ENCODE data around the gene ASXL1.
A peak's percentile ranks its signal among the peaks of the same experiment; 100 is the strongest.
"Not testable (repeated sequence)": the region's sequence is repeated elsewhere in the genome, so short reads cannot be mapped to it uniquely, and the experiment has no call there.

The ASXL1 gene

GRCh38 chr20:32357869-32358631, at the start of gene ASXL1:
Gene ASXL1, plus strand, starts transcription at chr20:32358331. Its CDS starts 445 bp downstream, at chr20:32358776.
- DNase-seq (ENCODE audit: low read depth, low spot score) = peak; percentile 99

- no peak for DNase-seq (ENCODE audit: low read depth, low spot score)
Observed at GRCh38 chr20:32312718-32313424, 45.3 kb upstream of the ASXL1 start.

- DNase-seq (ENCODE audit: low read depth, low spot score) = peak; percentile 12
Observed at GRCh38 chr20:32314768-32315167, 43.4 kb upstream of the ASXL1 start.

- DNase-seq (ENCODE audit: low read depth, low spot score) = no peak
Observed at GRCh38 chr20:32315399-32315798, 42.7 kb upstream of the ASXL1 start.

- no peak for DNase-seq (ENCODE audit: low read depth, low spot score)
Observed at GRCh38 chr20:32315891-32316290, 42.2 kb upstream of the ASXL1 start.

GRCh38 chr20:32316667-32317066, 41.5 kb upstream of the ASXL1 start:
- DNase-seq (ENCODE audit: low read depth, low spot score) = peak; percentile 39

GRCh38 chr20:32319100-32319499, 39.0 kb upstream of the ASXL1 start:
- no peak for DNase-seq (ENCODE audit: low read depth, low spot score)

- no peak for DNase-seq (ENCODE audit: low read depth, low spot score)
Observed at GRCh38 chr20:32320305-32320704, 37.8 kb upstream of the ASXL1 start.

- no peak for DNase-seq (ENCODE audit: low read depth, low spot score)
Observed at GRCh38 chr20:32321390-32321789, 36.7 kb upstream of the ASXL1 start.

- not testable (repeated sequence) for DNase-seq (ENCODE audit: low read depth, low spot score)
Observed at GRCh38 chr20:32322260-32322659, 35.9 kb upstream of the ASXL1 start.

GRCh38 chr20:32323761-32324160, 34.4 kb upstream of the ASXL1 start:
- not testable (repeated sequence) for DNase-seq (ENCODE audit: low read depth, low spot score)

- no peak for DNase-seq (ENCODE audit: low read depth, low spot score)
Observed at GRCh38 chr20:32325706-32326503, 32.2 kb upstream of the ASXL1 start.

GRCh38 chr20:32326504-32326845, 31.7 kb upstream of the ASXL1 start:
- no peak for DNase-seq (ENCODE audit: low read depth, low spot score)

- no peak for DNase-seq (ENCODE audit: low read depth, low spot score)
Observed at GRCh38 chr20:32327087-32327681, 30.9 kb upstream of the ASXL1 start.

- DNase-seq (ENCODE audit: low read depth, low spot score) = no peak
Observed at GRCh38 chr20:32329817-32330554, 28.1 kb upstream of the ASXL1 start.

GRCh38 chr20:32330555-32330897, 27.6 kb upstream of the ASXL1 start:
- DNase-seq (ENCODE audit: low read depth, low spot score) = no peak

- no peak for DNase-seq (ENCODE audit: low read depth, low spot score)
Observed at GRCh38 chr20:32332614-32333013, 25.5 kb upstream of the ASXL1 start.

- no peak for DNase-seq (ENCODE audit: low read depth, low spot score)
Observed at GRCh38 chr20:32333181-32333987, 24.7 kb upstream of the ASXL1 start.

- no peak for DNase-seq (ENCODE audit: low read depth, low spot score)
Observed at GRCh38 chr20:32333988-32334885, 23.9 kb upstream of the ASXL1 start.

Measured in ELF-1 (cell line).